ENCODE measurements around the gene SLC25A1. TPM values are rescaled to one million over a fixed set of nuclear protein-coding genes. Genes with fewer than 3 reads are reported as not detected.

Gene SLC25A1
- total RNA-seq, 1 experiment from 2014 or later, result 201 TPM

DNA sequence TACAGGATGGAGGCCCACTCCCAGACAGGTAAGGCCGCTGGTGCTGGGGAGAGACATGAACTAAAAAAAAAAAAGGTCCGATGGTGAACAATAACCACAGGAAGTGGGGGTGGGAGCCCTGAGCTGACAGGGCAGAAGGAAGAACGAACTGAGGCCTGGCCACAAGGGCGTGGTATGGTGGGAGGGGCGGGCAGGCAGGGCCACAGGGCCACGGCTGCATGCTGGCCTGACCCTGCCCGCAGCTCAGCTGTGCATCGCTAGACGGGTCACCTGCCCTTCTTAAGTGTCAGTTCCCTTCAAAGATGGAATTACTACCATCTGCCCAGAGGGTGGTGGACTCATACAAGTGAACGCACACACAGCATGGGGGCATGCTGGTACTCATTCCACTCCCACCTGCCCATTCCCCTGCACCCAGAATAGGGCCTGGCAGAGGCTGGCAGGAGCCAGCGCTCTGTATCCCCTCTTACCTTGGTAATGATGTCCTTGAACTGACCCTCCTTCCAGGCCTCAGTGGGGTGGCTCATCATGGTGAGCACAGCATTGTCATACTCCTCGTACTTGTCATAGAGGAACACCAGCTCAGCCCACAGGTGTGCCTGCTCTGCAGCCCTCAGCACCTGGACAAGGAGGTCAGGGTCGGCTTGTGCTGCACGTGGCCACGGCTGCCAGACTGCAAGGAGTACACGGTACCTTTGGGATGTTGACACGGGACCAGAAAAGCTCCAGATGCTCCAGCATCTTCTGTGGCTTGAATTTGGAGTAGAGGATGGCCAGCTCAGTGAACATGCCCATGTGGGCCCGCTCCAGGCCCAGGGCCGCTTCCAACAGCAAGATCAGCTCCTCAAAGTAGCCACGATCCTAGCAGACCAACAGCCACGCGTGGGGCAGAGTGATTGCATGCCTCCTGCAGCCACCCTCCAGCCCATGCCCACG is 17.5 kb upstream of the SLC25A1 start:
- ATAC-seq (no peak), DNase-seq (ENCODE audit: low spot score) (no peak)
- Mint-ChIP-seq H3K27me3 (ENCODE audit: low read depth) (no peaks in the 10 kb centered on the region), H3K36me3 (peaks cover 42% of the 10 kb centered on the region), H3K9me3 (peaks cover 5% of the 10 kb centered on the region; the same call in 1 of the 2 replicates), H3K4me1 (no peaks in the 10 kb centered on the region), H3K27ac (no peak overlapping the region), H3K4me3 (no peak overlapping the region)
- TF ChIP-seq ZNF671 (CRISPR knock-in tag; IDR thresholded peaks at IDR 0.05) (no peak), SP1 (CRISPR knock-in tag; conservative IDR thresholded peaks at IDR 0.05) (no peak), FOXJ3 (CRISPR knock-in tag; IDR thresholded peaks at IDR 0.05; ENCODE audit: borderline replicate concordance) (no peak), NFE2L1 (CRISPR knock-in tag; IDR thresholded peaks at IDR 0.05) (no peak), ZNF138 (CRISPR knock-in tag; conservative IDR thresholded peaks at IDR 0.05) (no peak), ATF1 (CRISPR knock-in tag; IDR thresholded peaks at IDR 0.05) (no peak), SMAD3 (CRISPR knock-in tag; IDR thresholded peaks at IDR 0.05; ENCODE audit: borderline replicate concordance) (no peak), ELF4 (CRISPR knock-in tag; IDR thresholded peaks at IDR 0.05; ENCODE audit: low read depth) (no peak), IRF2 (CRISPR knock-in tag; IDR thresholded peaks at IDR 0.05; ENCODE audit: borderline replicate concordance, low read depth) (no peak), NFATC4 (CRISPR knock-in tag; IDR thresholded peaks at IDR 0.05) (no peak), MYBL2 (CRISPR knock-in tag; IDR thresholded peaks at IDR 0.05) (no peak), SOX15 (CRISPR knock-in tag; IDR thresholded peaks at IDR 0.05) (no peak)
- TF ChIP-seq, protein P1, sequence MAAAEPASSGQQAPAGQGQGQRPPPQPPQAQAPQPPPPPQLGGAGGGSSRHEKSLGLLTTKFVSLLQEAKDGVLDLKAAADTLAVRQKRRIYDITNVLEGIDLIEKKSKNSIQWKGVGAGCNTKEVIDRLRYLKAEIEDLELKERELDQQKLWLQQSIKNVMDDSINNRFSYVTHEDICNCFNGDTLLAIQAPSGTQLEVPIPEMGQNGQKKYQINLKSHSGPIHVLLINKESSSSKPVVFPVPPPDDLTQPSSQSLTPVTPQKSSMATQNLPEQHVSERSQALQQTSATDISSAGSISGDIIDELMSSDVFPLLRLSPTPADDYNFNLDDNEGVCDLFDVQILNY (CRISPR knock-in tag; IDR thresholded peaks at IDR 0.05), result no peak
- TF ChIP-seq, protein P2, sequence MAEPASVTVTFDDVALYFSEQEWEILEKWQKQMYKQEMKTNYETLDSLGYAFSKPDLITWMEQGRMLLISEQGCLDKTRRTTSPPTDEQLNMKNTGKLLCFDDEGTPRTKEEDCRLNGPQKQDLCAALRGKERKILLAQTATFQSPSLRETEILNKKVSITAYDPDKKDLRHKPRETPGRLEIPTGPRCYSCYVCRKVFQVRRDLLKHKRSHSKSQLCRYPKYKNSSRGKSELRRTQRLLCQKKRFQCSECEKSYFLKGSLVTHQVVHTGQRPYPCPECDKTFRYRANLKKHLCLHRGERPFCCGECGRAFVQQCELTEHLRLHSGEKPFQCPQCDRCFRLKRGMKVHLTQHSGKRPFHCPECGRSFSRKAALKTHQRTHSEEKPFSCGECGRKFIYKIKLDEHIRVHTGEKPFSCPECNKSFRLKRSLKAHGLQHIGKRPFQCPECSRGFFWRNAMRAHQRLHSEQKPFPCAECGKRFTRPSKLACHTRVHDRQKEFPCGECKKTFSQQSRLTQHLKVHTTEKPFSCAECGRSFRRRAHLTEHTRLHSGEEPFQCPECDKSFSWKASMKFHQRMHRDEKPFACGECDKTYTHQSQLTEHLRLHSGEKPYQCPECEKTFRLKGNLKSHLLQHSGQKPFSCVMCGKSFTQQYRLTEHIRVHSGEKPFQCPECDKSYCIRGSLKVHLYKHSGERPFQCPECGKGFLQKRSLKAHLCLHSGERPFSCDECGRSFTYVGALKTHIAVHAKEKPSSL (CRISPR knock-in tag; conservative IDR thresholded peaks at IDR 0.05), result no peak
- TF ChIP-seq, protein P3, sequence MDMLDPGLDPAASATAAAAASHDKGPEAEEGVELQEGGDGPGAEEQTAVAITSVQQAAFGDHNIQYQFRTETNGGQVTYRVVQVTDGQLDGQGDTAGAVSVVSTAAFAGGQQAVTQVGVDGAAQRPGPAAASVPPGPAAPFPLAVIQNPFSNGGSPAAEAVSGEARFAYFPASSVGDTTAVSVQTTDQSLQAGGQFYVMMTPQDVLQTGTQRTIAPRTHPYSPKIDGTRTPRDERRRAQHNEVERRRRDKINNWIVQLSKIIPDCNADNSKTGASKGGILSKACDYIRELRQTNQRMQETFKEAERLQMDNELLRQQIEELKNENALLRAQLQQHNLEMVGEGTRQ (CRISPR knock-in tag; IDR thresholded peaks at IDR 0.05), result no peak
- TF ChIP-seq, protein P4, sequence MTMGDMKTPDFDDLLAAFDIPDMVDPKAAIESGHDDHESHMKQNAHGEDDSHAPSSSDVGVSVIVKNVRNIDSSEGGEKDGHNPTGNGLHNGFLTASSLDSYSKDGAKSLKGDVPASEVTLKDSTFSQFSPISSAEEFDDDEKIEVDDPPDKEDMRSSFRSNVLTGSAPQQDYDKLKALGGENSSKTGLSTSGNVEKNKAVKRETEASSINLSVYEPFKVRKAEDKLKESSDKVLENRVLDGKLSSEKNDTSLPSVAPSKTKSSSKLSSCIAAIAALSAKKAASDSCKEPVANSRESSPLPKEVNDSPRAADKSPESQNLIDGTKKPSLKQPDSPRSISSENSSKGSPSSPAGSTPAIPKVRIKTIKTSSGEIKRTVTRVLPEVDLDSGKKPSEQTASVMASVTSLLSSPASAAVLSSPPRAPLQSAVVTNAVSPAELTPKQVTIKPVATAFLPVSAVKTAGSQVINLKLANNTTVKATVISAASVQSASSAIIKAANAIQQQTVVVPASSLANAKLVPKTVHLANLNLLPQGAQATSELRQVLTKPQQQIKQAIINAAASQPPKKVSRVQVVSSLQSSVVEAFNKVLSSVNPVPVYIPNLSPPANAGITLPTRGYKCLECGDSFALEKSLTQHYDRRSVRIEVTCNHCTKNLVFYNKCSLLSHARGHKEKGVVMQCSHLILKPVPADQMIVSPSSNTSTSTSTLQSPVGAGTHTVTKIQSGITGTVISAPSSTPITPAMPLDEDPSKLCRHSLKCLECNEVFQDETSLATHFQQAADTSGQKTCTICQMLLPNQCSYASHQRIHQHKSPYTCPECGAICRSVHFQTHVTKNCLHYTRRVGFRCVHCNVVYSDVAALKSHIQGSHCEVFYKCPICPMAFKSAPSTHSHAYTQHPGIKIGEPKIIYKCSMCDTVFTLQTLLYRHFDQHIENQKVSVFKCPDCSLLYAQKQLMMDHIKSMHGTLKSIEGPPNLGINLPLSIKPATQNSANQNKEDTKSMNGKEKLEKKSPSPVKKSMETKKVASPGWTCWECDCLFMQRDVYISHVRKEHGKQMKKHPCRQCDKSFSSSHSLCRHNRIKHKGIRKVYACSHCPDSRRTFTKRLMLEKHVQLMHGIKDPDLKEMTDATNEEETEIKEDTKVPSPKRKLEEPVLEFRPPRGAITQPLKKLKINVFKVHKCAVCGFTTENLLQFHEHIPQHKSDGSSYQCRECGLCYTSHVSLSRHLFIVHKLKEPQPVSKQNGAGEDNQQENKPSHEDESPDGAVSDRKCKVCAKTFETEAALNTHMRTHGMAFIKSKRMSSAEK (CRISPR knock-in tag; IDR thresholded peaks at IDR 0.05; ENCODE audit: borderline replicate concordance), result no peak
- TF ChIP-seq, protein P5, sequence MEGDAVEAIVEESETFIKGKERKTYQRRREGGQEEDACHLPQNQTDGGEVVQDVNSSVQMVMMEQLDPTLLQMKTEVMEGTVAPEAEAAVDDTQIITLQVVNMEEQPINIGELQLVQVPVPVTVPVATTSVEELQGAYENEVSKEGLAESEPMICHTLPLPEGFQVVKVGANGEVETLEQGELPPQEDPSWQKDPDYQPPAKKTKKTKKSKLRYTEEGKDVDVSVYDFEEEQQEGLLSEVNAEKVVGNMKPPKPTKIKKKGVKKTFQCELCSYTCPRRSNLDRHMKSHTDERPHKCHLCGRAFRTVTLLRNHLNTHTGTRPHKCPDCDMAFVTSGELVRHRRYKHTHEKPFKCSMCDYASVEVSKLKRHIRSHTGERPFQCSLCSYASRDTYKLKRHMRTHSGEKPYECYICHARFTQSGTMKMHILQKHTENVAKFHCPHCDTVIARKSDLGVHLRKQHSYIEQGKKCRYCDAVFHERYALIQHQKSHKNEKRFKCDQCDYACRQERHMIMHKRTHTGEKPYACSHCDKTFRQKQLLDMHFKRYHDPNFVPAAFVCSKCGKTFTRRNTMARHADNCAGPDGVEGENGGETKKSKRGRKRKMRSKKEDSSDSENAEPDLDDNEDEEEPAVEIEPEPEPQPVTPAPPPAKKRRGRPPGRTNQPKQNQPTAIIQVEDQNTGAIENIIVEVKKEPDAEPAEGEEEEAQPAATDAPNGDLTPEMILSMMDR (IDR thresholded peaks at IDR 0.05), result no peak
- TF ChIP-seq, protein P6, sequence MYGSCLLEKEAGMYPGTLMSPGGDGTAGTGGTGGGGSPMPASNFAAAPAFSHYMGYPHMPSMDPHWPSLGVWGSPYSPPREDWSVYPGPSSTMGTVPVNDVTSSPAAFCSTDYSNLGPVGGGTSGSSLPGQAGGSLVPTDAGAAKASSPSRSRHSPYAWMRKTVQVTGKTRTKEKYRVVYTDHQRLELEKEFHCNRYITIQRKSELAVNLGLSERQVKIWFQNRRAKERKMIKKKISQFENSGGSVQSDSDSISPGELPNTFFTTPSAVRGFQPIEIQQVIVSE (CRISPR knock-in tag; IDR thresholded peaks at IDR 0.05; ENCODE audit: borderline replicate concordance), result no peak
- ChIA-PET POLR2A (interaction anchor here (0.6 kb wide), 1 partner anchor 1074 kb away, joined by 3 read pairs; no protein-coding TSS in a partner anchor), CTCF (interaction anchor here (0.5 to 1.2 kb wide), 2 partner anchors 16 to 1921 kb away, joined by 3 to 5 read pairs; no protein-coding TSS in a partner anchor)
